Gastrocnemius medialis (tissue), 4 donors: ENCODE results near the gene CLCA1. TPM values are rescaled to one million over a fixed set of nuclear protein-coding genes. Genes with fewer than 3 reads are reported as not detected.
A peak's percentile ranks its signal among the peaks of the same experiment; 100 is the strongest.

Source experiments
- ATAC-seq, 2 donors: fragments of 150-250 bp; one replicate each; pipeline ENCODE4 v1.9.1; 2016
- DNase-seq, 2 donors: peaks; one replicate each; pipeline ENCODE4 v3.0.0-alpha.2; 2019
- H3K27ac ChIP-seq, 4 donors: fragments of 200-600 bp; sonication (generic); 1 replicate in 1 of 4; 2 replicates in 3 of 4; pipeline ENCODE4 v1.5.1; 2016 to 2018; ENCODE audit warnings: mild to moderate bottlenecking in 2 of 4, moderate library complexity in 1 of 4
- H3K27me3 ChIP-seq, 3 donors: fragments of 200-600 bp; sonication (generic) in 2 of 3; 1 replicate in 1 of 3; 2 replicates in 2 of 3; pipeline versions ENCODE4 v1.5.1 to v1.6.0; 2016 to 2019; ENCODE audit warnings: mild to moderate bottlenecking in 1 of 3, moderate library complexity in 1 of 3
- H3K36me3 ChIP-seq, 2 donors: fragments of 200-600 bp; sonication (generic) in 1 of 2; one replicate each; pipeline ENCODE4 v1.5.1; 2017 to 2018
- H3K4me1 ChIP-seq, 2 donors: fragments of 200-600 bp; sonication (generic) in 1 of 2; one replicate each; pipeline ENCODE4 v1.5.1; 2016 to 2017; ENCODE audit warnings: mild to moderate bottlenecking in 2 of 2
- H3K4me3 ChIP-seq, 4 donors: fragments of 200-600 bp; sonication (generic) in 3 of 4; 1 replicate in 1 of 4; 2 replicates in 3 of 4; pipeline ENCODE4 v1.5.1; 2016 to 2019; ENCODE audit warnings: mild to moderate bottlenecking in 2 of 4
- H3K9me3 ChIP-seq, 3 donors: fragments of 200-600 bp; sonication (generic) in 2 of 3; 1 replicate in 1 of 3; 2 replicates in 2 of 3; pipeline ENCODE4 v1.5.1; 2016 to 2019
- CTCF ChIP-seq, 5 experiments: fragments of 450-650 bp in 3 of 5; fragments of 200-600 bp in 2 of 5; sonication (generic) in 2 of 5; IDR thresholded peaks in 4 of 5; conservative IDR thresholded peaks in 1 of 5; 1 replicate in 4 of 5; 2 replicates in 1 of 5; pipeline ENCODE4 v1.5.1; 2016 to 2019; ENCODE audit warnings: antibody characterized with exemption in 5 of 5, mild to moderate bottlenecking in 3 of 5, moderate library complexity in 3 of 5
- POLR2A ChIP-seq, 2 donors: fragments of 450-650 bp; IDR thresholded peaks; one replicate each; pipeline ENCODE4 v1.6.1; 2017; ENCODE audit warnings: antibody characterized with exemption in 2 of 2, mild to moderate bottlenecking in 2 of 2, moderate library complexity in 2 of 2
- in situ Hi-C, 4 donors: fragments of 200-750 bp; cut with MboI; loops; one replicate each; pipeline versions ENCODE4 v1.15.0 to v1.8.0; 2017; ENCODE audit warnings: low sequenced_read_pairs in 4 of 4
- intact Hi-C: fragments of 100-400 bp; cut with DNase I; formaldehyde crosslinking; loops from one replicate; pipeline ENCODE4 v1.15.1; 2023; ENCODE audit warnings: low total_unique reads
- total RNA-seq, 4 donors: library from RNA; depleted of rRNA; stranded (reverse); fragments of >200 nt; gene quantifications; one replicate each; pipeline versions ENCODE4 v1.1.0 to v1.2.3, GENCODE V29; 2016

CLCA1 gene
- total RNA-seq, 4 donors from 2014 or later: 1.3 TPM; not detected in 3

- H3K27ac ChIP-seq: no peak overlapping the region
- H3K4me3 ChIP-seq: no peak overlapping the region
- ATAC-seq (no peak), DNase-seq (no peak)
- no peaks in the 10 kb centered on the region for H3K27me3 ChIP-seq
- intact Hi-C loops: no loop called here
- TF ChIP-seq POLR2A (IDR thresholded peaks at IDR 0.05) (no peak), CTCF (IDR thresholded peaks at IDR 0.05 in 4 of 5, conservative IDR thresholded peaks at IDR 0.05 in 1 of 5) (no peak)
- no peaks in the 10 kb centered on the region for H3K36me3 ChIP-seq
- H3K4me1 ChIP-seq: no peaks in the 10 kb centered on the region
- no peaks in the 10 kb centered on the region for H3K9me3 ChIP-seq
- in situ Hi-C loops: no loop called here
Measured at GRCh38 chr1:86429122-86429725, 39.5 kb upstream of the CLCA1 start.

- Histone ChIP-seq H3K36me3 (no peaks in the 10 kb centered on the region), H3K27ac (peak overlapping the region; percentile 4 to 64 (median 36)), H3K4me1 (no peaks in the 10 kb centered on the region), H3K4me3 (no peak overlapping the region), H3K9me3 (no peaks in the 10 kb centered on the region), H3K27me3 (no peaks in the 10 kb centered on the region)
- peak; percentile 37 to 55 for DNase-seq
- in situ Hi-C loops (no loop called here), intact Hi-C loops (no loop called here)
- TF ChIP-seq POLR2A (IDR thresholded peaks at IDR 0.05) (no peak), CTCF (IDR thresholded peaks at IDR 0.05 in 4 of 5, conservative IDR thresholded peaks at IDR 0.05 in 1 of 5) (no peak)
- ATAC-seq: peak; percentile 86
Measured at GRCh38 chr1:86429835-86430234, 38.9 kb upstream of the CLCA1 start.

- no peaks in the 10 kb centered on the region for H3K9me3 ChIP-seq
- no peaks in the 10 kb centered on the region for H3K36me3 ChIP-seq
- ATAC-seq (no peak), DNase-seq (no peak)
- no peak overlapping the region for H3K4me3 ChIP-seq
- intact Hi-C loops: no loop called here
- TF ChIP-seq POLR2A (IDR thresholded peaks at IDR 0.05) (no peak), CTCF (IDR thresholded peaks at IDR 0.05 in 4 of 5, conservative IDR thresholded peaks at IDR 0.05 in 1 of 5) (no peak)
- in situ Hi-C loops: no loop called here
- H3K27me3 ChIP-seq: no peaks in the 10 kb centered on the region
- H3K4me1 ChIP-seq: no peaks in the 10 kb centered on the region
- peak overlapping the region; percentile 4 to 64 (median 36) for H3K27ac ChIP-seq
Measured at GRCh38 chr1:86430376-86430775, 38.4 kb upstream of the CLCA1 start.

- no peaks in the 10 kb centered on the region for H3K9me3 ChIP-seq
- no peaks in the 10 kb centered on the region for H3K36me3 ChIP-seq
- no peak for TF ChIP-seq CTCF (IDR thresholded peaks at IDR 0.05 in 4 of 5, conservative IDR thresholded peaks at IDR 0.05 in 1 of 5)
- no peak for TF ChIP-seq POLR2A (IDR thresholded peaks at IDR 0.05)
- no peak overlapping the region for H3K4me3 ChIP-seq
- in situ Hi-C loops: no loop called here
- DNase-seq: no peak
- H3K4me1 ChIP-seq: no peaks in the 10 kb centered on the region
- H3K27ac ChIP-seq: no peak overlapping the region
- intact Hi-C loops: no loop called here
- no peak for ATAC-seq
- no peaks in the 10 kb centered on the region for H3K27me3 ChIP-seq
Measured at GRCh38 chr1:86434059-86434458, 34.7 kb upstream of the CLCA1 start.

- no peak for ATAC-seq
- no peak for DNase-seq
- Histone ChIP-seq H3K36me3 (no peaks in the 10 kb centered on the region), H3K27ac (no peak overlapping the region), H3K4me1 (no peaks in the 10 kb centered on the region), H3K4me3 (no peak overlapping the region), H3K9me3 (no peaks in the 10 kb centered on the region), H3K27me3 (no peaks in the 10 kb centered on the region)
- intact Hi-C loops (no loop called here), in situ Hi-C loops (no loop called here)
- TF ChIP-seq POLR2A (IDR thresholded peaks at IDR 0.05): no peak
- no peak for TF ChIP-seq CTCF (IDR thresholded peaks at IDR 0.05 in 4 of 5, conservative IDR thresholded peaks at IDR 0.05 in 1 of 5)
Measured at GRCh38 chr1:86435327-86435726, 33.4 kb upstream of the CLCA1 start.
